GM21367 (cell line): ENCODE results near the gene SLC25A20.
A peak's percentile ranks its signal among the peaks of the same experiment; 100 is the strongest.
"Not testable (repeated sequence)": the region's sequence is repeated elsewhere in the genome, so short reads cannot be mapped to it uniquely, and the experiment has no call there.

Experiments used
- ATAC-seq: cut with Tn5 transposase; IDR thresholded peaks from one replicate; pipeline ENCODE4 v1.9.1; 2021; ENCODE audit not compliant: unreplicated experiment

Gene SLC25A20

DNA sequence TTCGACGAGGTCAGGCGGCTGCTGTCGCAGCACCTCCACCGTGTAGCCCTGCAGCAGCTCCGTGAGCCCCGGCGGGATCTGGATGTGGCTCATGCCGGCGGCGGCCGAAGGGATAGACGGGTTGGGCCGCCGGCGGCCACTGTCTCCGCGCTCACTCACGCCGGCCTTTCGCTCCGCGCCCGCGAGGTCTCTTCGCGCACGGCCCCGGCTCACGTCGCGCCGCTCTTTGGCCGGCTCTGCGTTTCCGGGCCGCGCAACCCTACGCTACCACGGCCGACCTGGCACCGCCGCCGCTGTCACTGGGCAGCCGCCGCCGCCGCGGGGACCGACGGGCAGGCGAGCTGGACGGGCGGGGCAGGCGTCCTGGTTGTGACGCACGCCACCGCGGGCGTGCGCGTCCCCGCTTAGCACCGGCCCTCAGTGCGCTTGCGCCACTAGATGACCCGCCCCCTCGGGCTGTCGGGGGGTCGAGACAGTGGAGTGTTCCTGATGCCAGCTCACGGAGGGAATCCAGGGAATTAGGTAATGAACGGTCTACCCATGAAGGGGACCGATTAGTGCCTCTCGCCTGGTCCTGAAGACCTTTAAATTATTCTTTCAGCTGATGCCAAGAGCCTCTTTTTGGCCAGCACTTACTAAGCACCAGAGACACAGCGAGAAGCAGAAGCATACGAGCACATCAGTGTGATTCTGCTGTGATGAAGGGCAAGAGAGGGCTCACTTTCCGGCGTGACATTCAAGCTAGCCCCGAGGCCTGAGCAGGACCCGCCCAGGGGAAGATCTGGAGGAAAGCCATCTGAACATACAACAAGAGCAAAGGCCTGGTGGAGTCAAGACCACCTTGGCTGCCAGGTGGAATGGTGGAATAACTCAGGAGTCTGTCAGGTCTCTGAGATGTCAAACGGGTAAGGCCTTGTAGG lies 50.9 kb downstream of the SLC25A20 start, which contains the start of gene PRKAR2A:
Gene PRKAR2A, minus strand, starts transcription at position 371 of the 920 bp plus-strand sequence. Its CDS starts 278 bp downstream, at position 93.
- ATAC-seq = peak; percentile 71

DNA sequence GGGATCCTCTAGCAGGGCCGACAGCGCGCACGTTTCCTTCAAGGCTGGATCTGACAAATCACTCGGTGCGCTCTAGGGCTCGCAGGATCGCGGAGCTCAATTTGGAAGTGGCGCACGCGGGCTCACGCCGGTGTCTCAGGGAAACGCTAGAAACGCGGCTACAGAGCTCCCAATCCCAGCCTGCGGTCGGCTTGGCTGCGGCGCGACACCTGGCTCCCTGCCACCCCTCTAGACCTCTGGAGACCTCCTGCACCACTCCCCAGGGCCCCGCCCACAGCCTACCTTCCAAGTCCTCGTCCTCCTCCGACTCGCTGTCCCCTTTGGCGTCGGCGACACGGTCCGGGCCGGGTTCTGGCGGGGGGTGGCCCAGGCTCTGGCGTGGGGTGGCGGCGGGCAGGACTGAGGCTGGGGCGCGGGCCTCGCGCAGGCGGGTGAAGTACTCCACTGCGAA lies 51.6 kb downstream of the SLC25A20 start:
- peak; percentile 35 for ATAC-seq

DNA sequence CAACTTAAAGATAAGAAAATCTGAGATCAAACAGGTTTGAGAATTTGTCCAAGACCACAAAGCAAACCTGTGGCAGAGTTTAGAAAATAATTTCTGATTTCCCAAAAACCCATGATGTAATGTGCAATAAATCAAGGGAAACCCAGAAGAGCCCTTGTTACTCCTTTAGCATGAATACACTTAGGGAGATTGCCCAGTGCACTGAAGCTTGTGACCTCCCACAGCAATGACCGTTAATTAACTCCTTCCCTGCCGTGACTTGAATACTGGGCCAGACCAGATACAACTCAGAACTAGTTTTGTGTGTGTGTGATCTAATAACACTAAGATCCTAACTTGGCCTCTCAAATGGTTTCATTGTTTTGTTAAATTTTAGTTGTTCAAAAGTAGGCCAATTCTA lies 53.5 kb downstream of the SLC25A20 start:
- ATAC-seq = no peak

DNA sequence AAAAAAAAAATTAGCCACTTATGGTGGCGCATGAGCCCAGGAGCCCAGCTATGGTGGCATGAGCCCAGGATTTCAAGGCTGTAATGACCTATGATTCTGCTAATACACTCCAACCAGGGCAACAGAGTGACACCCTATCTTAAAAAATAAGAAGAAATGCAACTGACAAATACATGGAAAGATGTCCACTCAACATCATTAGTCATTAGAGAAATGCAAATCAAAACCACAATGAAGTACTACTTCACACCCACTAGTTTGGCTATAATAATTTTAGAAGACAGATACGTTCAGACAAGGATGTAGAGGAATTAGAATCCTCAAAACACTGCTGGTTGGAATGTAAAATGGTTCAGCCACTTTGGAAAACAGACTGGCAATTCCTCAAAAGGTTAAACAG lies 61.5 kb downstream of the SLC25A20 start:
- ATAC-seq = no peak

DNA sequence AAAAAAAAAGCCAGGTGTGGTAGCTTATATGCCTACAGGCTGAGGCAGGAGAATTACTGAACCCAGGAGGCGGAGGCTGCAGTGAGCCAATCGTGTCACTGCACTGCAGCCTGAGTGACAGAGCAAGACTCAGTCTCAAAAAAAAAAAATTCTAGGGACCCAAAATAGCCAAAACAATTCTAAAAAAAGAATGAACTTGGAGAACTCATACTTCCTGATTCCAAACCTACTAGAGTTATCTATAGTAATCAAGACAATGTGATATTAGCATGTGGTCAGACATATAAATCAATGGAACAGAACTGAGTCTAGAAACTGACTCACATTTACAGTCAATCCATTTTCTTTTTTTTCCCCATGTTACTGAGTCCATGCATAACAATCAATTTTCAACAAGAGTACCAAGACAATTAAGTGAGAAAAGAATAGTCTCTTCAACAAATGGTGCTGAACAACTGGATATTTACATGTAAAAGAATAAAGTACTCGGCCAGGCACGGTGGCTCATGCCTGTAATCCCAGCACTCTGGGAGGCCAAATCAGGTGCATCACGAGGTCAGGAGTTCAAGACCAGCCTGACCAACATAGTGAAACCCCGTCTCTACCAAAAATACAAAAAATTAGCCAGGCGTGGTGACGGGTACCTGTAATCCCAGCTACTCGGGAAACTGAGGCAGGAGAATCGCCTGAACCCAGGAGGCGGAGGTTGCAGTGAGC lies 62.9 kb downstream of the SLC25A20 start:
- no peak for ATAC-seq

DNA sequence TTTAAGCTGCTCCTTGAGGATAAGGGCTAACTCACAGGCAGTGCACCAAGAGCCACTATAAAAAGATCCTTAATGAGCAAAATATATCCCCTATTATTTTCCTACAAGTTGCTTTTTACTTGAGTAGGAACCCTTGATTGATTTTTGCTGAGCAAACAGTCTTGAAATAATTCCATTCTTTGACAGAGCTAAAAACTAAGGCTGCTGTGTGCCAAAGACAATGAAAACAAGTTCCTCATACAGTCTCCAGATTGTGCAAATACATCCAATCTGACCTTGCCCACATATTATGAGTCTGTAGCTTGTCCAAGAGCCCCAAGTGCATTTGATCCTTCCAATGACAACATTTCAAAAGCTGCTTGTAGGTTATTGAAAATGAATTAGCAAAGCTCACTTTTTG lies 66.0 kb downstream of the SLC25A20 start:
- no peak for ATAC-seq

DNA sequence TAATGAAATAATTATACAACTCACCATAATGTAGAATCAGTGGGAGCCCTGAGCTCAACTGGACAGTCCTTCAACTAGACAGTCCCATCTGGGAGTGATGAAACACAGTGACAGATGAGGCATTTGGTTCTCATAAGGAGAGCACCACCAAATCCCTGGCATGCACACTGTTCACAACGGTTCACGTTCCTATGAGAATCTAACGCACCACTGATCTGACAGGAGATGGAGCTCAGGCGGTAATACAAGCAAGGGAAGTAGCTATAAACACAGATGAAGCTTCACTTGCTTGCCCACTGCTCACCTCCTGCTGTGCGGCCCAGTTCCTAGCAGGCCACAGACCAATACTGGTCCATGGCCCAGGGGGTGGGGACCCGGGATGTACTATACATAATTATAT lies 68.0 kb downstream of the SLC25A20 start:
- no peak for ATAC-seq

DNA sequence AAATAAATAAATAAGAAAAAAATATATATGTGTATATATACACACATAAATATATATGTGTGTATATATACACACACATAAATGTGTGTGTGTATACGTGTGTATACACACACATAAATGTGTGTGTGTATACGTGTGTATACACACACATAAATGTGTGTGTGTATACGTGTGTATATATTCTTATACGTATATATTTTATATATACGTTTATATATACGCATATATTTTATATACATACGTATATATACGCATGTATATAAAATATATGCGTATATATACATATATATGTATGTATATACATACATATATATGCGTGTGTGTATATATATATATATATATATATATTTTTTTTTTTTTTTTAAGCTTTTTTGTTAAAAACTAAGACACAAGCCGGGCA lies 69.2 kb downstream of the SLC25A20 start:
- not testable (repeated sequence) for ATAC-seq

DNA sequence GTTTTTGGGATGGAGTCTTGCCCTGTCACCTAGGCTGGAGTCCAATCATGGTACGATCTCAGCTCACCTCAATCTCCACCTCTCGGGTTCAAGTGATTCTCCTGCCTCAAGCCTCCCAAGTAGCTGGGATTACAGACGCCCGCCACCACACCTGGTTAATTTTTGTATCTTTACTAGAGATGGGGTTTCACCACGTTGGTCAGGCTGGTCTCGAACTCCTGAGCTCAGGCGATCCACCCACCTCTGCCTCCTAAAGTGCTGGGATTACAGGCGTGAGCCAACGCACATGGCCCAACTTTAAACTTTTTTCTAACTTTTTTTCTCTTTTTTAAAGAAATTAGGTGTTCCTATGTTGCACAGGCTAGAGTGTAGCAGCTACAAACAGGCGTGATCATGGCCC lies 70.8 kb downstream of the SLC25A20 start:
- not testable (repeated sequence) for ATAC-seq

DNA sequence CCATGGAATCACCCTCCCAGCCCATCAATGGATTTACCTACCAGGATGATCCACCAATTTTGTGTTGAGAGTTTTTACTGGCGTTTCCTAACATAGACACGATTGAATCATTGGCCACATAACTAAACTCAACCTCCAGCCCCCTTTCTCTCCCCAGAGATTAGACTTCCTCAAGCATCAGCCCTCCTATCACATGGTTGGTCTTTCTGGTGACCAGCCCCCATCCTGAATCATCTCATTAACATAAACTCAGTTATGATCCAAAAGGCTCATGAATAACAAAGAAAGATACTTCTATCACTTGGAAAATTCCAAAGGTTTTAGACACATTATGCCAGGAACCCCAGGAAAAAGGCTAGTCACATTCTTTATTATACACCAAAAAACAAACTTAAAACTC lies 72.2 kb downstream of the SLC25A20 start:
- ATAC-seq = no peak

DNA sequence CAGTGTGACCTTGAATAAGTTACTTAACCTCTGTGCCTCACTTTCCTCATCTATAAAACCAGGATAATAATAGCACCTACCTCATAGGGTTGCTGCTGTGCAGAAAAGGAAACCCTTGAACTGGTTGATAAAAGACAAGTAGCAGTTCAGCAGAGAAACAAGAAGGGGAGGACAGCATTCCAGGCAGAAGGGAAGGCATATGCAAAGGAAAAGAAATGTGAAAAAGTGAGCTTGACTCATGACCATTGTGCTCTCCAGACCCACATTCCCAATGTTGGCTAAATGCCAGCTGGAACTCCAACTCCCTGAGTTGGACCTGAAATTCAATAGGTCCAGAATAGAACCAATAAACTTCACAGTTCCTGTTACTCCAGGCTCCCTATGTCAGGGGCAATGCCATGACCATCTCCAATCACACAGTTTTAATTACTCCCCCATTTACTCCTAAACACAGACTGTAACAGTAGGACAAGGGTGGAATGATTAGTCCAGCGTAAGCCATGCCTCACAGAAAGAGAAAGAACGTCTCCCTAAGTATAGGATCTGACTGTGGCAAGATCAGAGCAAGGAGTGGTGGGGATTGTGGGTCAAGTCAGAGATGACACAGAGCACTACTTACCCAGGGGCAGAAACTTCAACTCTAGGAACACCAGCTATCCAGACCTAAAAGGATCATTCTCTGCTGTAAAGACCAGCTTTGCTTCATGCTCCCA lies 77.9 kb downstream of the SLC25A20 start:
- ATAC-seq = no peak

DNA sequence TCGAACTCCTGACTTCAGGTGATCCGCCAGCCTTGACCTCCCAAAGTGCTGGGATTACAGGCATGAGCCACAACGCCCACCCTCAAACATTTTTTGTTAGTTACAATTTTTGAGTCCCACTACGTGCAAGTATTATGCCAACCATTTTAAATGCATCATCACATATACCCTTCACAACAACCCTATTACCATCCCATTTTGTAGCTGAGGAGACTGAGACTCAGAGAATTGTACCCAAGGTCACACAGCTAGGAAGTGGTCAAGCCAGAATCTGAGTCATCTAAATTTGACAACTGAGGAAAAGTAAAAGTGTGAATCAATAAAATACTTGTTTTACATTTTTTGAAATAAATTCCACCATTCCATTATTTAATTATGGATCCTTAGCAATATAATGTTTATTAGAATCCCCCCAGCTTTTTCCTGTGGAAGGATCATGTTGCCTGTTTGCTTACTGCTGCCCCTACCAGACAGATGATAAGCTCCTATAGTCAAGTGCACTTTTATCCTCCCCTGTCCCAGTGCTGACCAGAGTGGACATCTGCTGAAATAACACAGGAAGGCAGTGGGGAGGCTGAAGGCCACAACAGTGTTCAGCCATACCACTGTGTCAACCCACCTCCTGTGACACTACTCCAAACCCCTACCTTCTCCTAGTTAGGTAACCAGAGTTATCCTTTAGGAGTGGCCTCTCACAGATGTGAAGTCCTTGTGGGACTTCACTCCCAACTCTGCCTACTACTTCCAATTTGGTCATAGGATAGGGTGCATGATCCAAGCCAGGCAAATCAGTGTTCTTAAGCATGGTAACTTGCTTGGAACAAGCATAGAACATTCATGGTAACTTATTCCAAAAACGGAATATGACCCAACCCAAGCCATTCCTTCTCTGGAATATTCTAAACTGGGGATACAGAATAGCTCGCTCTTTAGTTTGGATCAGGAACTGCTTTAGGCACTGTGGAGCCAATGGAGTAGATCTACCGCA lies 79.2 kb downstream of the SLC25A20 start:
- ATAC-seq = no peak

DNA sequence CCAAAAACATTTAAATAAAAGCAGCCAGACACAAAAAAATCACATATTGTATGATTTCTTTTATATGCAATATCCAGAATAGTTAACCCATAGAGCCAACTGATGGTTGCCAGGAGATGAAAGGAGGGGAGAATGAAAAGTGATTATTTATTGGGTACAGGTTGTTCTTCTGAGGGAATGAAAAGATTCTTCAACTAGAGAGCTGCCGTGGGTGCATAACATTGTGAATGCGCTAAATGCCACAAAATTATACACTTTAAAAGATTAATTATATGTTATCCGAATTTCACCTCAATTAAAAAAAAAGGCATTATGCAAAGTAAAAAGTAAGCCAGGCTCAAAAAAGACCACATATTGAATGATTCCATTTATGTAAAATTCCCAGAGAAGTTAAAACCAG lies 87.2 kb downstream of the SLC25A20 start:
- ATAC-seq = no peak
